Measurements from ENCODE around the gene CRHBP.
"Not testable (repeated sequence)": the region's sequence is repeated elsewhere in the genome, so short reads cannot be mapped to it uniquely, and the experiment has no call there.

The CRHBP gene

DNA sequence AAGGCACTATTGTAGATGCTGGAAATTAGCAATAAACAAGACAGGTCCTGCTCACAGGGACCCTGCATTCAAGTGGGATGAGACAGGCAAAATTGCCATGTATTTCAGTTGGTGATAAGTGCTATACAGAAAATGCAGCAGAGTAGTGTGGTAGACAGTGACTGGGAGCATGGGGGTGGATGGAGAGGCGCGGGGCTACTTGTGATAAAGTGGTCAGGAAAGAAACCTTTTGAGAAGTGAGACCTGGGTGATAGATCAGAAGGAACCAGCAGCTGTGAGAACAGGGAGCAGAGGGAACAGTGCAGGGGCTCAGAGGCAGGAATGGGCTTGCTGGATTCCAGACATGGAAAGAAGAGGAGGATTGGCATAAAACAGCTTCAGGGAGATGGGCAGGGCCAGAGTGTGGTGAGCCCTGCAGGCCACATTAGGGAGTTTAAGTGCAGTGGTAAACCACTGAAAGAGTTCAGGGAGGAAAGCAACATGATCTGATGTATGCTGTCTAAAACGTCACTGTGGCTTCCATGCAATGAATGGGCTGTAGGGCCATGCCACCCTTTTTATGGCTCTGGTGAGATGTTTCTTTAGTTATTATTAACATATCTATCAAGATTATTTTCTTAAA lies 7.3 kb downstream of the CRHBP start:
- no peak for DNase-seq

DNA sequence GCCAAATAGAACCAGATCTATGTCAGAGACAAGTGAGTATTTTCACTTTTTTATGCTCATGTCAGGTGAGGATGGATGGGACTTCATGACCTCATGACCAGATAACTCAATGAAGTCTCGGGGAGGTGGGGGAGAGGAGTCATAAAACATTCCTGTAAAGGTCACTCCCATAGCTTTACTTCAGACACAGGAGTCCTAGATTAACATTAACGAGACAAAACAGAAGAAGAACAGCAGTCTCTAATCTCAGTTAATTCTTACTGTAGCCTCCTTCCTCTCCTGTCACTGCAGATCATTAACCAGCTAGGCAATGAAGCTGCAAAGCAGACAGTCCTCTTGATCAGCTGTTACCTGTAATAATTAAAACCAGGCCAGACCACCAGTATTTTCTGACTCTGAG lies 11.2 kb downstream of the CRHBP start:
- DNase-seq, result no peak

DNA sequence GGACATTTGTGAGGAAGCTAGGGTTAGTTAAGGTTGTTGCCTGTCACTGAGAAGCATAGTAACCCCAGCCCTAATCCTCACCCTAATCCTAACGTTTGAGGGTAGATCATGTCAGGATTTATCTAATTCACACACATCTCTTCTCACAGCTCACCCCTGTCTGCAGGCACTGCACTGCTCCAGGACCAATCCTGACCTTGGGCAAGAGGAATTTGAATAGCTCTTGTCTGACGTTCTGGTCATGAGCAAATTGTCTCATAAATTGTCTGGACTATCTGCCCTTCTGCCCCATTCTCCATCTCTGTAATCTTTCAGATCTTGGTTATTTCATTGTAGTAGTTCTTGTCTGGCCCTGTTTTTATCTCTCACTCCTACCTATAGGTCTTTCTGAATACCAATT lies 18.7 kb downstream of the CRHBP start:
- no peak for DNase-seq

DNA sequence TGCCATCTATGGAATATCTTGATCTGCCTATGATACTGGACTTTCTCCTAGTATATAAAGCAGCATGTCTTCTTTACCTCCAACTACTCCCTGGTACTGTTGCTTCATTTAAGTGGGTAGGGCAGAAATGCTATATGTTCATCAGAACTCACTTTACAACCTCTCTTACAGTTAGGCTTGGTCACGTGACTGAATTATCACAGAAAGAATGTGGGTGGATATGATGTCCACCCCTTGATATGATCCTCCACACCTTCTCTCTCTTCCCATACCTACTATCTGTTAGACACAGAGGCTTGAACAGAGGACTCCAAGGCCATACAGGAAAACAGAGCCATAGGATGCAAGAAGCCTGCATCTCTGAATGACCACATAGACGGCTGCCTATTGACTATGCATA lies 19.8 kb downstream of the CRHBP start:
- no peak for DNase-seq

DNA sequence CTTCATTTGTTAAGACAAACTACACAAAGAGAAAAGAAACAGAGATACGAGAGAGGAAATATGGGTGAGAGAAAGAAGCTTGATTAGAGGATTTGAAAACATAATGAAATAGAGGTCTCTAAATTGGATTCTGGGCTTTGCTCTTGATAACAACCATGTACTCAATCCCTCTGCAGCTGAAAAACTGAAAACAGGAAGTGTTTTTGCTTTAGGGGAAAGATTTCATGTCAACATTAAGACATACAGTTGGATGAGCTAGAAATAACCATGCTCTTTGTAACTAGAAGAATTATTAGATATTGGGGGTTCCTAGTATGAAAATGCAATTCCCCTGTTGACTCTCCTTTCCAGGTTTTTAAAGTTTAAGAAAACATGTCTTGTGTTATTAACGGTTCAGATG lies 21.9 kb downstream of the CRHBP start:
- DNase-seq, result no peak

DNA sequence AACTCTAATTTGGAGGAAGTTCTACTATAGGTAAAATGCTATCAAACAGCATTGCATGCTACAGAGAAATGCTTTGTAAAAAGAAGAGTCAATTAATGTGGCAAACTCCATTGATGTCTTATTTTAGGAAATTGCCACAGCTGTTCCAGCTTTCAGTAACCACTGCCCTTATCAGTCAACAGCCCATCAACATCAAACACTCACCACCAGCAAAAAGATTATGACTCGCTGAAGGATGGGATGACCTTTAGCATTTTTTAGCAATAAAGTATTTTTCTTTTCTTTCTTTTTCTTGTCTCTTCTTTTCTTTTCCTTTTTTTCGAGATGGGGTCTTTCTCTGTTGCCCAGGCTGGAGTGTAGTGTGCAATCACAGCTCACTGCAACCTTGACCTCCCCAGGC lies 26.0 kb downstream of the CRHBP start:
- no peak for DNase-seq

DNA sequence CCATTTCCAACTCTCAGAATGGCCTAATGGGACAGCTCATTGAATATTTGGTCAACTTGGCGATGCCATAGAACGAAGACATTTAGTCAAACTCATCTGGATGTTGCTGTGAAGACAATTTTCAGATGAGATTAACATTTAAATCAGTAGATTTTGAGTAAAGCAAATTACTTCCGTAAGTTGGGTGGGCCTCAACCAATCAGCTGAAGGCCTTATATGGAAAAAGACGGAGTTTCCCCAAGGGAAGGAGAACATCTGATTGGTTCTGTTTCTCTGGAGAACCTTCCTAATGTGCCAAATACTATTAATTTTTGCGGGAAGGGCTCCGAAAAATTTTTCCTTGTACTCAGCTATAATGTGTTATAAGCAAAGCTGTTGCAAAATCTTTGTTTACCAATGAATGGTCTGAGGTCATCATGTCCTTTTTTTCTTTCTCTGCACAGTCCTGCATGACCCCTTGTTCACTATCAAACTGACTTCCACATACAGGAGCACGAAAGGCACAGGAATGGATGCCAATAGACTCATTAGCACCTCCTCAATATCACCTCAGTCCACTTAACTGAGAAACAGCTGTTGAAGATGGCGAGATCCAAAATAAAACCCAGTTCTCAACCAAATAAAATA lies 27.8 kb downstream of the CRHBP start:
- DNase-seq, result no peak

DNA sequence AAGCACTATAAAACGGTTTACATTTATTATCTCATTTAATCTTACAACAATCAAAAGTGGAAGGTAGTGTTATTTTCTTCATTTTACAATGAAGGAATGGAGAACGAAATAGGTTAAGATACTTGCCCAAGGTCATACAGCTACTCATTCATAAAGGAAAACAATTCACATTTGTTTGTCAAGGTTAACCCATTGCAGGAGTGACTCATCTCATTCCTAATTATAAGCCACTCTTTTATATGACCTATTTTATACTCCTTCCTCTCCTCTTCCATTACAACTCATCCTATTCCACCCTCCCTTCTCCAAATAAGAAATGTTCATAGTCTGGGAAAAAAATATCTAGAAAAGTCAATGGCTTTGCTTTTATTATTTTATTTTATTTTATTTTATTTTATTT lies 29.6 kb downstream of the CRHBP start:
- no peak for DNase-seq

DNA sequence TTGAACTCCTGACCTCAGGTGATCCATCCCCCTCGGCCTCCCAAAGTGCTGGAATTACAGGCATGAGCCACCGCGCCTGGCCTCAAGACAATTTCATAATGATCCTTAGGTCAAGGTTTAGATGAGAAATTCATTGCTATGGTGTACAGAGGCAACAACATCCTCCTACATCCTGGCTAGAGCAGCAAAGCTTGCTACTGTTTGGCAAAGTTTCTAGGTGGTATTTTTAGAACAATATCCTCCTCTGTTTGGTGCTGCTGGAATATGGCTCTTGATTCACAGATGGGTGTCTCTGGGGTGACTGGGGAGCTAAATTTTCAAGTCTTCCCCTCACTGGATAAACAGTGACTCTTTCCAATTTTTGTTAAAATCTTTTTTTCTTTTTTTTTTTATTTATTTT lies 30.6 kb downstream of the CRHBP start:
- no peak for DNase-seq

DNA sequence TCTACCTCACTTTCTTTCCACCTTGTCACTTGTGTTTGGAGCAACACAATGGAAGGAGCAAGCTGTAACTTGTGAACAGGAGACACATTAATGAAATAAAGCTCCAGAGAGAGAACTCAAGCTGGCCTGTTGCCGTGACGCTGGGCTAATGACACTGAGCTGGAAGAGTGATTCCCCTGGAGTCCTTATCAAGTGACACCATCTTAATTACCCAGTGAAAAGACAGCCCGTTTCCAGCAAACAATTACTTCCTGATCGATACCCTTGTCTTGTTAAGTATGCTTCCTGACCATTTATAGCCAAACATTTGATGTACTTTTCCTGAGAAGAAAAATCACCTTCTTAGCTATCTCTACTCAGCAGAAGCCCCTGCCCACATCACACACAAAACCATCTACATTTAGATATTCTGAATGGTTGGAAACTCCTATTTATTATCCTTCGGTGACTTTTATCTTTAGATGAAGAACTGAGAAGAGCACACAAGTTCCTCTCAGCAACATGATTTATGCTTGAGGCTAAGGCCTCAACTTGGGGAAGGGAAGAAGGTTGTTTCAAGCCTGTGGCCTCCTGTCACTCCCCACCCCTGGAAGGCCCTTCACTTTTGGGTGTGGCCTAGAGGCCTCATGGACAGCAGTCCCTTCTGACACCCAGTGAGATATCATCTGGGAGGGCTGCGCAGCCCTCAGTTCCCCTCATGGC lies 34.1 kb downstream of the CRHBP start:
- DNase-seq, result no peak

DNA sequence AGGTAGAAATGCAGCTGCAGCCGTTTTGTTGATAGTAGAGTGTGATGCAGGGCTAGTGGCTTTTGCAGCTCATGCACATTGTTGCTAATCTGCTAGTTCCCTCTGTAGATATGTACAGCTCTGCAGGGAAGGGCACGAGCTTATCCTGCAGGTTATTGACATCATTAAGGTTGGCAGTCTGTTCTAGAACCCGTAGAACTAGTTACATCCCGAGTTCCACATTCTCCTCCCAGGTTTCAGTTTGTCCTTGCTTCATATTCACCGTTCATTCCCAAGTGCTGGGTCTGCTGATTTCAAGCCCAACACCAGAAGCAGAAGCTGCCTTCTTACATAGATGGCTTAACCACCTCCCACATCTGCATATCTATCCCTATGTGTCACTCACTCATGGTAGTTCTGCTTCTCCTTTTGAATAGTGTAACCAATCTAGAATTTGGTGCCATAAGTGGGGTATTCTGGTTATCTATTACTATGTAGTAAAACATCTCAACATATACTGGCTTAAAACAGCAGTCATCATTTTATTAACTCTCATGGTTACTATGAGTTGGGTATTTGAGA lies 38.1 kb downstream of the CRHBP start:
- no peak for DNase-seq

DNA sequence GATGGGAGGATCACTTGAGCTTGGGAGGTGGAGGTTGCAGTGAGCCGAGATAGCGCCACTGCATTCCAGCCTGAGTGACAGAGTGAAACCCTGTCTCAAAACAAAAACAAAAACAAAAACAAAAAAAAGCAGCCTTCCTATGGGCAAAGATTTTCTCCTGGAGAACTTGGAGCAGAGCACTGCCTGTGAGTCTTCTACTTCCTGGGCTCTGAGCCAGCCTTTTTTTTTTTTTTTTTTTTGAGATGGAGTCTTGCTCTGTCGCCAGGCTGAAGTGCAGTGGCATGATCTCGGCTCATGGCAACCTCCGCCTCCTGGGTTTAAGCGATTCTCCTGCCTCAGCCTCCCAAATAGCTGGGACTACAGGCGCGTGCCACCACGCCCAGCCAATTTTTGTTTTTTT lies 40.6 kb downstream of the CRHBP start:
- DNase-seq, result not testable (repeated sequence)

DNA sequence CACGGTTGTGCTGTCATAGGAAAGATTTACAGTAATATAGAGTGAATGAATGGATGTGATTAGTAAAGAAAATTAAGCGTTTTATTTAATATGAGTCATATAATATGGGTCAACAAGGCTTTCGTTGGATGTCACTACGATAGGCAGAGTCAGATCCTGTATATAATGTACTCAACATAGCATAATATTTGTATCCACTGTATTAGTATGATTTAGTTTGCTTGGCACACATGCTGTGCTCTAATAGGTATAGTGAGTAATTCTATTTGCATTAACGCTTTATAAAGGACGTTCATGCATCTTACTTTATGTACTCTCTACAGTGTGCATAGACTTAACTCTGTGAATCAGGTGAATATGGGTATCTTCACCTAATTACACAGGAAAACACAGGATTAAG lies 41.5 kb downstream of the CRHBP start:
- no peak for DNase-seq

DNA sequence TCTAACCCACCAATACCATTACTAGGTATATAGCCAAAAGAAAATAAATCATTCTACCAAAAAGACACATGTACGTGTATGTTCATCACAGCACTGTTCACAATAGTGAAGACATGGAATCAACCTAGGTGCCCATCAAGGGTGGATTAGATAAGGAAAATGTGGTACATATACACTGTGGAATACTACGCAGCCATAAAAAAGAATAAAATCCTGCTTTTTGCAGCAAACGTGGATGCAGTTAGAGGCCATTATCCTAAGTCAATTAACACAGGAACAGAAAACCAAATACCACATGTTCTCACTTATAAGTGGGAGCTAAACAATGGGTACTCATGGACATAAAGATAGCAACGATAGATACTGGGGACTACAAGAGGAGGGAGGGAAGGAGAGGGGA lies 45.4 kb downstream of the CRHBP start:
- not testable (repeated sequence) for DNase-seq

DNA sequence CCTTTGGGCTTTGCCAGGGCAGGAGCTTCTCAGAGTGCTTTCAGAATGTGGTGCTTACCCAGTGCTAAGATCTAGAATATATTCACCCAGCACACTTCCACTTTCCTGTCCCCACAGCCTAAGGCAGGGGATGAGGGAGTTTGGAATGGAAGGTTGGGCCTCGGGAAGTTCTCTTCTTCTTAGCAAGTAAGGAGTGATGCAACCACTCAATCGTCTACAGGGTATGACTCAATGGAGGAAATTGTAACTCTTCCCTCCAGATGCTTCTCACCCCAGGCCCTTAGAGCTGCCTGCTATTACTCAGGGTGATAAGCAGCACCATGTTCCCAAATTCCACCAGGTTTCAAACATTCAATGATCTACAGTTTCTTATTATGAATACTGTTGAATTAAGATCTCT lies 46.6 kb downstream of the CRHBP start:
- no peak for DNase-seq

DNA sequence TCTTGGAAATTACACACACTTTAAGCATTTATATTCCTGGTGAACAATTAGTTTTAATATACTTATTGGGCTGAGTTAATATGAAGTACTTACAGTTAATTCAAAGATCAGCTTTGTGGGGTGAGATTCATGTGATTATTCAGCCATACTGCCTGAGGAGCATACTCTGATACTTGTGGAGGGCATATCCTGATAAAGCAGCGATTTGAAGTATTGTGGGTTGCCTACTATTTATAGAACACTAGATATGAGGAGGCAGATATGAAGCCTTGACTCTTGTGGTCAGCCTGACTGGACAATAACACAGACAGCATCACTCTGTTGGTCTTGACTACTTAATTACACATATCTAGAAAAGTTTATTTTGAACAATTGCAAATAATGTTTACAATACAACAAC lies 50.4 kb downstream of the CRHBP start:
- DNase-seq, result no peak

DNA sequence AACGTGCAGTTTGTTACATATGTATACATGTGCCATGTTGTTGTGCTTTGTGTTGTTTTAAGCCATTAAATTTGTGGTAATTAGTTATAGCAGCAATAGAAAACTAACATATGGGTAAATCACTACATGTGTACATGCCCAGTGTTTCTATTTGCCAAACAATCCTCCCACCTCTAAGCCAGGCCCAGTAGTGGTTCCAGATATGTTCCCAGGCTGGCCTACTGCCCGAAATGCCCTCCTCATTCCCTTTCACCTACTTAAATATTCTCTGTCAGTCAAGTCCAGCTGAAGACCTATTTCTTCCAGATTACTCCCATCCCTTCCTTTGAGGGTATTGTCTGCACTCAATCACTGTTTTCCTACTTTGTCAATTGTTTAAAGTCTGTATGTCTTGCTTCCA lies 53.3 kb downstream of the CRHBP start:
- no peak for DNase-seq

DNA sequence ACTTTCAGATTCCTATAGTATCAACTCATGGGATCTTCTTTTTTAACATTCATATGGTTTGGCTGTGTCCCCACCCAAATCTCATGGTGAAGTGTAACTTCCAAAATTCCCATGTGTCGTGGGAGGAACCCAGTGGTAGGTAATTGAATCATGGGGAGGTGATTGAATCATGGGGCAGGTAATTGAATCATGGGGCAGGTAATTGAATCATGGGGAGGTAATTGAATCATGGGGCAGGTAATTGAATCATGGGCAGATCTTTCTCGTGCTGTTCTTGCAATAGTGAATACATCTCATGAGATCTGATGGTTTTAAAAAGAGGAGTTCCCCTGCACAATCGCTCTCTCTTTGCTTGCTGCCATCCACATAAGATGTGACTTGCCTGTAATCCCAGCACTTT lies 55.6 kb downstream of the CRHBP start:
- DNase-seq, result no peak

DNA sequence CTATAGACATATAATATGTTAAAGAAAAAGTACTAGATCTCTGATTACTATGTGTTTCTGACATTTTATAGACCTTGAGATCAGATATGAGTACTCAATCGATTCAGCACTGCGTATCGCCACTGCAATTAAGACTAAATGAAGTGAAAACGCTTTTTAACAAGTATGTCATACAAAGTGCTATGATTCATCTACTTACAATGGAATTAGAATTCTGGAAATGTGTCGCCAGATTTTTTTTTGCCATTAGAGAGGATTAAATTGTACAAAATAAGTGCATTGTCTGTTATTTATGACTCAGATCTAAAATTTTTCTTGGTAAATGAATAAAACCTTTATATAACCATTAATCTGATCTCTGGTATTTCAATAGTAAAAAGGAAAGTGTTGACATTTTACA lies 57.4 kb downstream of the CRHBP start:
- DNase-seq, result no peak

DNA sequence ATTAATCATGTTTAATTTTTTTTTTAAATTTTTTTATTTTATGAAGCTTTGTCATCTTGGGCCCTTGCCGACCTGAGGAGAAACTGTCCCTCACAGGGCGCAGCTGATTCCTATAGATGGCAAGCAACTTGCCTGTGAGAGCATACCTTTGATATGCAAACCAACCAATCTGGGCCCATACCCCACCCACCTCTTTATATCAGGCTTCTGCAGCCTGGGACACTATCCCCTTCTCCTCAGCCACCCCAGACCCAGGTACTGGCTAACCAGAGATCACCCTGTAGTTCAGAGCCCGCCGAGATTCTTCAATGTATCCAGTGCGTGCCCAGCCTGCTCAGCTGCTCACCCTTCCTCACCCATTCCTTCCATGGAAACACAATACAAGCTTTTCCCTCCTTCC lies 58.7 kb downstream of the CRHBP start:
- DNase-seq, result no peak

DNA sequence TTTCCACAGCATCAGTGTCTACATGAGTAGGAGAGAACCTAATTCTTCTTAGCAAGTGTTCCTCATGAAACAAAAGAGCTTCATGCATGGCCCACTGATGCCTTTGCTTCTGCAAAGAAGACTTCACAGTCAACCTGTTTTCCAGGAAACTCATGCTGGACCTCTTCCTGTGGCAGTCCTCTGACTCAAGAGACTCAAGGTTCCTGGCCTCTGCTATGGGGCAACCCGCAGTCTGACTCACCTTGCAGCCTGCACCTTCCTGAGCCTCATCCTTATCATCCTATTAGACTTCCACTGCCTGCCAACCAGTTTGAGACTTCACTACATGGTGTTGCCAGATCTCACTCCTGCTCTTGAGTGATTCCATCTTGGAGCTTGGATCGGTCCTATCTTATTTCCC lies 59.8 kb downstream of the CRHBP start:
- no peak for DNase-seq

DNA sequence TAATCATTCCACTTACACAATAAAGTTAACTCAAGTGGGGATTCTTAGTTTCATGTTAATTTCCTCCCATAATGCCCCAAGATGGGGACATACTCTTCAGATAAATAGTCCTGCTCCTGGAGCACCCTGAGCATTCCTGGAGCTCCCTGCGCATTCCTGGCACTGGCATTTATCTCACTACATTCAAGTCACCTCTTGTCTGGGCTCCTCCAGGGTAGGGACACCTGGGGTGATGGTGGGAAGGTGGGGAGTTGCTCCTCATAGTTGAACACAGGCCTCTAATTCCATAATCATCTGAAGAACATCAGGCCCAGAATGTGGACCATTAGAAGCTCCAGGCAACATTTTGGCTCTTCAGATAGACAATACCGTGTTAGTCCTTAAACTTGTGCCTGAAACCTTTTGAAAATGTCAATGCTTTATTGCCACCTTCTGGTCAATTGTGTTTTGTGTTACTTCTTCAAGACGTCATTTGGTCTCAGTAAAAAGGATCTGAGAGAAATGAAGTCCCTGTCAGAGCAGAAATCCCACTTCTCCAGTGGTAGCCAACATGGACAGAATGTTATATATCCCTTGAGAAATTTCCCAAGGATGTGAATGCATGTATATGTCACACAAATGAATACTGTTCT lies 63.2 kb downstream of the CRHBP start:
- DNase-seq, result no peak

DNA sequence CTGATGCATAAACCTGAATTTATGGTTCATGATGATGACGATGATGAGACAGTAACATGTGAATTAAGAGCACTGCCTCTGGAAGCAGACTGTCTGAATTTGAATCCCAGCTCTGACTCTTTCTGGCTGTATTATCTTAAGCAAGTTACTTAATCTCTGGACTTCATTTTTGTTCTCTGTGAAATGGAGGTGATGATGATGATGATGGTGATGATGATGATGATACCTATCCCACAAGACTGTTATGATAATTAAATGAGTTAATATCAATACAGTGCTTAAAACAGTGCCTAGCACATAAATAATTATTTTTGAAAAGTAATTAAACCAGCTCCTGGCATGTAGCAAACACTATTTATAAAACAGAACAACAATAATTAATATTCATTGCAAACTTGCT lies 64.1 kb downstream of the CRHBP start:
- no peak for DNase-seq

DNA sequence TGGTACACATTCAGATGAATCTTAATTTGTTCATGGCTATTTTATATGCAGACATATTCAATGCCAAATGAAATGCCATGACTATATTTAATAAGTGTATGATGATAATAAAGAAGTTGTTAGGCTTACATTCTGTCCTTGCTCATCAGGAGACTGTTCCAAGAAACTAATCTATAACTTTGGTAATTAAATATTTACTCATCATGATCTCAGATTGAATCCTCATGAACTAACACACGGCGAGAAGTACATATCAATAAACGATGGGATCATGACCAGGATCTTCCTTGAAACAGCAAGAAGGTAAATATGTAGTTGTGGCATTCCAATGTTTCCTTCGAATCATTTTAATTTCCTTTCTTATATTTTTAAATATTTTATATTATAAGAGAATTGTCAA lies 64.8 kb downstream of the CRHBP start:
- no peak for DNase-seq

Measured in stimulated activated CD4-positive, alpha-beta T cell treated with anti-CD3 and anti-CD28 coated beads, Interleukin-4, amount 100 ng/mL, for 24 hours (primary cell).